Activated CD4-positive, alpha-beta T cell treated with anti-CD3 and anti-CD28 coated beads for 36 hours (primary cell): ENCODE data around the gene PARD6G. TPM values are rescaled to one million over a fixed set of nuclear protein-coding genes. Genes with fewer than 3 reads are reported as not detected.
"Not testable (repeated sequence)": the region's sequence is repeated elsewhere in the genome, so short reads cannot be mapped to it uniquely, and the experiment has no call there.

Experiments
- ATAC-seq: fragments of 200-7000 bp; cut with Tn5 transposase; one replicate; pipeline ENCODE4 v1.10.0; 2021; ENCODE audit warnings: mild to moderate bottlenecking, moderate library complexity
- CTCF ChIA-PET: fragments of 350-600 bp; sonication (Branson Sonifier 250); formaldehyde crosslinking; loops from one replicate; lab custom pipeline; 2021; ENCODE audit warnings: antibody characterized with exemption; lab: Charles Lee
- POLR2A ChIA-PET: fragments of 350-600 bp; sonication (Branson Sonifier 250); formaldehyde crosslinking; loops from one replicate; lab custom pipeline; 2021; ENCODE audit warnings: antibody characterized with exemption, inconsistent platforms; lab: Charles Lee
- DNase-seq: peaks from one replicate; pipeline ENCODE4 v3.0.0-alpha.2; 2020
- H3K27ac Mint-ChIP-seq: one replicate; pipeline ENCODE4 v1.8.0; 2021; ENCODE audit warnings: mixed read lengths
- H3K27me3 Mint-ChIP-seq: one replicate; pipeline ENCODE4 v1.8.0; 2021; ENCODE audit warnings: mixed read lengths
- H3K36me3 Mint-ChIP-seq: one replicate; pipeline ENCODE4 v1.8.0; 2021; ENCODE audit warnings: low read depth, mixed read lengths
- H3K4me1 Mint-ChIP-seq: one replicate; pipeline ENCODE4 v1.8.0; 2021; ENCODE audit warnings: mixed read lengths
- H3K4me3 Mint-ChIP-seq: one replicate; pipeline ENCODE4 v1.8.0; 2021; ENCODE audit warnings: mild to moderate bottlenecking, moderate library complexity, mixed read lengths
- H3K9me3 Mint-ChIP-seq: one replicate; pipeline ENCODE4 v1.8.0; 2021; ENCODE audit warnings: low read depth, mixed read lengths
- intact Hi-C, 2 experiments: fragments of 100-400 bp; cut with DNase I in 1 of 2; cut with micrococcal nuclease in 1 of 2; formaldehyde crosslinking; loops; one replicate each; pipeline versions ENCODE4 v1.14.2 to v1.15.1; 2022 to 2024; cut with DNase I, micrococcal nuclease
- total RNA-seq, 2 experiments: library from RNA; stranded (reverse); gene quantifications; one replicate each; pipeline ENCODE4 v1.2.3, GENCODE V29; 2021

The PARD6G gene
- total RNA-seq: not detected

DNA sequence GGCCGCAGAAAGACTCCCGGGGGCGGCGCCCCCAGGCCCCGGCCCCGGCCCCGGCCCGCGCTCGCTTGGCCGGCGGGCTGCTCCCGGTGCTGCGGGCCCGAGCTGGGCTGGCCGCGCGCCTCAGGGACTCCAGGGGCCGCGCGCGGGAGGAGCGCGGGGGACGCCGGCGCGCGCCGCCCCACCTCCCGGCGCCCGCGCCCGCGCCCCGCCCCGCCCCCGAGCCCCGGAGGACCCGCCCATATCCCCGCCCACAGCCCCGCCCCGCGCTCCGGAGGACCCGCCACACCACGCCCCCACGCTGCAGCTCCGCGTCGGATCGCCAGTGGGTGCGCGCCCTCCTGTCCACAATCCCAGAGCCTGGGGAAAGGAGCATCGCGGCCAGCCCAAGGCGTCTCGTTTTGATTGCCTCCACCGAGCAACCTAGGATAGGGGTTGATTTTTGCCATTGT lies at the start of gene PARD6G:
Gene PARD6G (minus strand): TSS at position 122 of the 449 bp plus-strand sequence. CDS start 166 bp downstream, outside the sequence.
- H3K4me1 Mint-ChIP-seq: peaks cover 5% of the 10 kb centered on the region
- H3K27ac Mint-ChIP-seq: no peak within 1 kb of the TSS
- H3K27me3 Mint-ChIP-seq: peaks cover 39% of the 10 kb centered on the region
- intact Hi-C loops: loop anchor here in 1 of 2 experiments (1.0 to 2.0 kb wide), 2 partner anchors 77 to 213 kb away; partner anchors contain the start of gene RBFA
- ChIA-PET CTCF (no interaction called here), POLR2A (no interaction called here)
- H3K9me3 Mint-ChIP-seq: no peaks in the 10 kb centered on the region
- no peaks in the 10 kb centered on the region for H3K36me3 Mint-ChIP-seq
- peak within 1 kb of the TSS; percentile 43 for H3K4me3 Mint-ChIP-seq
- ATAC-seq (peak; percentile 82), DNase-seq (peak; percentile 82)

- H3K4me3 Mint-ChIP-seq, H3K9me3 Mint-ChIP-seq, H3K27me3 Mint-ChIP-seq, intact Hi-C loops, H3K36me3 Mint-ChIP-seq, H3K4me1 Mint-ChIP-seq, CTCF ChIA-PET, POLR2A ChIA-PET, ATAC-seq, H3K27ac Mint-ChIP-seq: not testable (repeated sequence)
- DNase-seq: peak; percentile 47
Observed at GRCh38 chr18:80262241-80263033, 15.1 kb upstream of the PARD6G start.

DNA sequence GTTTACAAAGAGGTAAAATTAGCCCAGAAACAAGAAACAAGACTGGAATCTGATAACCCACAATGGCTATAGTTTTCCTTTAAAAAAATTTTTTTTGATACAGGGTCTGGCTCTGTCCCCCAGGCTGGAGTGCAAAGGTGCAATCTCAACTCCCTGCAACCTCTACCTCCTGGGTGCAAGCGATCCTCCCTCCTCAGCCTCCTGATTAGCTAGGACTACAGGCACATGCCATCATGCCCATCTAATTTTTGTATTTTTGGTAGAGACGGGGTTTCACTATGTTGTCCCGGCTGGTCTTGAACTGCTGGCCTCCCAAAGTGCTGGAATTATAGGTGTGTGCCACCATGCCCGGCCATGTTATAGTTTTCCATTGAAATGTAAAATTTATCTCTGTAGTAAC lies 12.3 kb upstream of the PARD6G start:
- ChIA-PET POLR2A (no interaction called here), CTCF (interaction anchor here (1.2 kb wide), 1 partner anchor 102 kb away, joined by 3 read pairs; no protein-coding TSS in a partner anchor)
- H3K27ac Mint-ChIP-seq: no peak overlapping the region
- no peaks in the 10 kb centered on the region for H3K9me3 Mint-ChIP-seq
- no peaks in the 10 kb centered on the region for H3K4me1 Mint-ChIP-seq
- H3K36me3 Mint-ChIP-seq: no peaks in the 10 kb centered on the region
- no peak for DNase-seq
- no peak overlapping the region for H3K4me3 Mint-ChIP-seq
- intact Hi-C loops: no loop called here
- ATAC-seq: no peak
- H3K27me3 Mint-ChIP-seq: peaks cover 6% of the 10 kb centered on the region

DNA sequence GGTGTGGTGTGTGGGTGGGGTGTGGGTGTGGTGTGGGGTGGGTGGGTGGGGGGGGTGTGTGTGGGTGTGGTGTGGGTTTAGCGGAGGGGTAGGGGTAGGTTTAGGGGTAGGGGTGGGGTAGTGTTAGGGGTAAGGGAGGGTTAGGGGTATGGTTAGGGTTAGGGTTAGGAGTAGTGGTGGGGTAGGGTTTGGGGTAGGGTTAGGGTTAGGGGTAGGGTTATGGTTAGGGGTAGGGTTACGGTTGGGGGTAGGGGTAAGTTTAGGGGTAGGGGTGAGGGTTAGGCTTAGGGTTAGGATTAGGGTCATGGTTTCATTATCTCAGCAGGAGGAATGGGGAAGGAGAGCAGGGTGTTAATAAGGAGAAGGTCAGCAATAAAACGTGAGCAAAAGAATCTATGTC lies 11.3 kb upstream of the PARD6G start:
- H3K27me3 Mint-ChIP-seq: peaks cover 6% of the 10 kb centered on the region
- H3K4me1 Mint-ChIP-seq: no peaks in the 10 kb centered on the region
- H3K4me3 Mint-ChIP-seq: no peak overlapping the region
- no peak for DNase-seq
- no peaks in the 10 kb centered on the region for H3K36me3 Mint-ChIP-seq
- POLR2A ChIA-PET: no interaction called here
- intact Hi-C loops: no loop called here
- CTCF ChIA-PET: interaction anchor here (7.3 kb wide), 1 partner anchor 100 kb away, joined by 57 read pairs; no protein-coding TSS in a partner anchor
- no peak overlapping the region for H3K27ac Mint-ChIP-seq
- no peak for ATAC-seq
- H3K9me3 Mint-ChIP-seq: no peaks in the 10 kb centered on the region

- POLR2A ChIA-PET, H3K4me1 Mint-ChIP-seq, H3K9me3 Mint-ChIP-seq, H3K4me3 Mint-ChIP-seq, H3K36me3 Mint-ChIP-seq, H3K27me3 Mint-ChIP-seq, H3K27ac Mint-ChIP-seq: not testable (repeated sequence)
- ATAC-seq: peak; percentile 33
- intact Hi-C loops: loop anchor here in 1 of 2 experiments (1.0 kb wide), 2 partner anchors 87 to 101 kb away; no protein-coding TSS in a partner anchor
- CTCF ChIA-PET: interaction anchor here (7.3 kb wide), 1 partner anchor 99 kb away, joined by 57 read pairs; no protein-coding TSS in a partner anchor
- peak; percentile 79 for DNase-seq
Observed at GRCh38 chr18:80257579-80258543, 10.5 kb upstream of the PARD6G start.

GRCh38 chr18:80254971-80255500 lies 7.7 kb upstream of the PARD6G start:
- POLR2A ChIA-PET: no interaction called here
- Mint-ChIP-seq H3K4me1 (no peaks in the 10 kb centered on the region), H3K27ac (no peak overlapping the region), H3K9me3 (no peaks in the 10 kb centered on the region), H3K27me3 (peaks cover 3% of the 10 kb centered on the region), H3K4me3 (no peak overlapping the region), H3K36me3 (no peaks in the 10 kb centered on the region)
- ATAC-seq (no peak), DNase-seq (no peak)
- intact Hi-C loops: no loop called here
- CTCF ChIA-PET: interaction anchor here (0.6 to 7.3 kb wide), 5 partner anchors 45 to 99 kb away, joined by 3 to 57 read pairs (median 4); no protein-coding TSS in a partner anchor

GRCh38 chr18:80253871-80254492 lies 6.7 kb upstream of the PARD6G start:
- Mint-ChIP-seq H3K27ac (no peak overlapping the region), H3K4me3 (no peak overlapping the region), H3K36me3 (no peaks in the 10 kb centered on the region), H3K27me3 (peaks cover 13% of the 10 kb centered on the region), H3K9me3 (no peaks in the 10 kb centered on the region), H3K4me1 (no peaks in the 10 kb centered on the region)
- intact Hi-C loops: no loop called here
- ChIA-PET POLR2A (interaction anchor here (0.7 kb wide), 1 partner anchor 208 kb away, joined by 7 read pairs; no protein-coding TSS in a partner anchor), CTCF (interaction anchor here (0.6 to 7.3 kb wide), 3 partner anchors 79 to 141 kb away, joined by 4 to 57 read pairs (median 4); no protein-coding TSS in a partner anchor)
- ATAC-seq (peak; percentile 89), DNase-seq (peak; percentile 57)

DNA sequence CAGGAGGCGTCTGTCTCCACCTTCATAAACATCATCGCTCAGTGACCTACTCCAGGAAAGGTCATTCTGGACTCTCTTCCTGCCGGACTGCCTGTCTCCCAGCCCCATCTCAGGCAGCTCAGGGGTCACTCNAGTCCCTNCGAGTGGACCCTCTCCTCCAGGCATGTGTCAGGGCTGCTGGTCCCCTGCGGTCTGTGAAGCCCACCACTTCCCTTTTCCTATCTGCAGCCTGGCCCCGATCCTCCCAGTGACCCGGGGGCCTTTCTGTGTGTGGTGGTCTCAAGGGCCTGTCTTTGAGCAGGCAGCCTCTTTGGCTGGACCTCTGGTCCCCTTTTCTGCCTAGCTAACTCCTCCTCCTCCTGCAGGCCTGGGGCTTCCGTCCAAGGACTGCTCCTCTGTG lies 5.9 kb upstream of the PARD6G start:
- no peak overlapping the region for H3K4me3 Mint-ChIP-seq
- H3K27ac Mint-ChIP-seq: no peak overlapping the region
- intact Hi-C loops: no loop called here
- no peaks in the 10 kb centered on the region for H3K9me3 Mint-ChIP-seq
- ATAC-seq (no peak), DNase-seq (no peak)
- POLR2A ChIA-PET: no interaction called here
- peaks cover 13% of the 10 kb centered on the region for H3K27me3 Mint-ChIP-seq
- CTCF ChIA-PET: interaction anchor here (1.1 to 7.3 kb wide), 2 partner anchors 95 to 140 kb away, joined by 4 to 57 read pairs; no protein-coding TSS in a partner anchor
- no peaks in the 10 kb centered on the region for H3K4me1 Mint-ChIP-seq
- H3K36me3 Mint-ChIP-seq: no peaks in the 10 kb centered on the region

GRCh38 chr18:80252136-80252535 lies 4.8 kb upstream of the PARD6G start:
- Mint-ChIP-seq H3K27me3 (peaks cover 13% of the 10 kb centered on the region), H3K4me3 (no peak overlapping the region), H3K9me3 (no peaks in the 10 kb centered on the region), H3K36me3 (no peaks in the 10 kb centered on the region), H3K27ac (no peak overlapping the region), H3K4me1 (no peaks in the 10 kb centered on the region)
- DNase-seq (no peak), ATAC-seq (no peak)
- intact Hi-C loops: no loop called here
- POLR2A ChIA-PET: no interaction called here
- CTCF ChIA-PET: interaction anchor here (7.3 kb wide), 1 partner anchor 94 kb away, joined by 57 read pairs; no protein-coding TSS in a partner anchor

- ChIA-PET CTCF (interaction anchor here (7.3 kb wide), 1 partner anchor 93 kb away, joined by 57 read pairs; no protein-coding TSS in a partner anchor), POLR2A (no interaction called here)
- Mint-ChIP-seq H3K4me3 (no peak overlapping the region), H3K9me3 (no peaks in the 10 kb centered on the region), H3K4me1 (no peaks in the 10 kb centered on the region), H3K27me3 (peaks cover 10% of the 10 kb centered on the region), H3K36me3 (no peaks in the 10 kb centered on the region), H3K27ac (no peak overlapping the region)
- intact Hi-C loops: no loop called here
- DNase-seq: no peak
- ATAC-seq: no peak
Observed at GRCh38 chr18:80251700-80252099, 4.4 kb upstream of the PARD6G start.
